Ishikawa (cell line): Measurements from ENCODE around the gene DOCK8.

Source experiments
- MAX ChIP-seq: IDR thresholded peaks from 2 replicates; pipeline ENCODE4 v1.6.1; 2012
- RAD21 ChIP-seq: IDR thresholded peaks from 2 replicates; pipeline ENCODE4 v1.6.1; 2012; ENCODE audit warnings: low read depth
- TAF1 ChIP-seq: IDR thresholded peaks from 2 replicates; pipeline ENCODE4 v1.6.1; 2012; ENCODE audit warnings: low read depth, mild to moderate bottlenecking
- USF1 ChIP-seq: IDR thresholded peaks from 2 replicates; pipeline ENCODE4 v1.6.1; 2012
- ZBTB7A ChIP-seq: IDR thresholded peaks from 2 replicates; pipeline ENCODE4 v1.6.1; 2012; ENCODE audit warnings: low read depth

- no peak for TF ChIP-seq TAF1
- no peak for TF ChIP-seq RAD21
- no peak for TF ChIP-seq MAX
- no peak for TF ChIP-seq USF1
- no peak for TF ChIP-seq ZBTB7A
These were observed 231.5 kb downstream of the DOCK8 start for GRCh38 chr9:446074-446699.
